ENCODE data around the gene LEP.

GRCh38 chr7:128284102-128284501 is 43.0 kb downstream of the LEP start:
- TF ChIP-seq CTCF (IDR thresholded peaks at IDR 0.05), result no peak
- TF ChIP-seq TAF1 (IDR thresholded peaks at IDR 0.05; ENCODE audit: borderline replicate concordance, low read depth, low read length), result no peak
- TF ChIP-seq RXRA (IDR thresholded peaks at IDR 0.05; ENCODE audit: borderline replicate concordance, low read depth), result no peak
- TF ChIP-seq RCOR1 (IDR thresholded peaks at IDR 0.05; ENCODE audit: low read length), result no peak
- TF ChIP-seq, protein P1, sequence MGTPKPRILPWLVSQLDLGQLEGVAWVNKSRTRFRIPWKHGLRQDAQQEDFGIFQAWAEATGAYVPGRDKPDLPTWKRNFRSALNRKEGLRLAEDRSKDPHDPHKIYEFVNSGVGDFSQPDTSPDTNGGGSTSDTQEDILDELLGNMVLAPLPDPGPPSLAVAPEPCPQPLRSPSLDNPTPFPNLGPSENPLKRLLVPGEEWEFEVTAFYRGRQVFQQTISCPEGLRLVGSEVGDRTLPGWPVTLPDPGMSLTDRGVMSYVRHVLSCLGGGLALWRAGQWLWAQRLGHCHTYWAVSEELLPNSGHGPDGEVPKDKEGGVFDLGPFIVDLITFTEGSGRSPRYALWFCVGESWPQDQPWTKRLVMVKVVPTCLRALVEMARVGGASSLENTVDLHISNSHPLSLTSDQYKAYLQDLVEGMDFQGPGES (IDR thresholded peaks at IDR 0.05; ENCODE audit: low read depth, low read length), result no peak
- no peak for TF ChIP-seq SIN3A (IDR thresholded peaks at IDR 0.05; ENCODE audit: borderline replicate concordance, low read depth, low read length)
- no peak for TF ChIP-seq YY1 (IDR thresholded peaks at IDR 0.05; ENCODE audit: low read depth)

Data from SK-N-SH (cell line).